HFFc6 (cell line): Measurements from ENCODE around the gene PRAMEF7. TPM values are rescaled to one million over a fixed set of nuclear protein-coding genes. Genes with fewer than 3 reads are reported as not detected.
"Not testable (repeated sequence)": the region's sequence is repeated elsewhere in the genome, so short reads cannot be mapped to it uniquely, and the experiment has no call there.

Source experiments
- DNase-seq: peaks from one replicate; pipeline ENCODE4 v3.0.0-alpha.2; 2018
- H3K27ac Mint-ChIP-seq: 2 replicates; pipeline ENCODE4 v1.8.0; 2020; ENCODE audit warnings: mild to moderate bottlenecking, mixed read lengths
- H3K27me3 Mint-ChIP-seq: 2 replicates; pipeline ENCODE4 v1.8.0; 2021; ENCODE audit warnings: mild to moderate bottlenecking, moderate library complexity, mixed read lengths; ENCODE audit not compliant: insufficient read depth
- H3K36me3 Mint-ChIP-seq: 2 replicates; pipeline ENCODE4 v1.8.0; 2021; ENCODE audit warnings: low read depth, mixed read lengths
- H3K4me1 Mint-ChIP-seq: 2 replicates; pipeline ENCODE4 v1.8.0; 2020; ENCODE audit warnings: low read depth, mixed read lengths
- H3K4me3 Mint-ChIP-seq: 2 replicates; pipeline ENCODE4 v1.8.0; 2020; ENCODE audit warnings: mild to moderate bottlenecking, moderate library complexity, mixed read lengths
- H3K9me3 Mint-ChIP-seq: 2 replicates; pipeline ENCODE4 v1.8.0; 2020; ENCODE audit warnings: mild to moderate bottlenecking, mixed read lengths
- long read RNA-seq: library from polyadenylated mRNA; unstranded; transcript quantifications from one replicate; pipeline ENCODE4 v2.0.0, GENCODE V29; 2019
- total RNA-seq, 6 experiments: library from RNA; stranded (reverse); fragmentation: NEBNext Ultra II Directional; extraction: Animal tissue kit (Norgen Biotek cat#: 25700); gene quantifications; 2 replicates in 1 of 6; 3 replicates in 5 of 6; pipeline ENCODE4 v1.2.3, GENCODE V29; 2021

PRAMEF7 gene
- not detected for total RNA-seq
- long read RNA-seq: 0 reads

DNA sequence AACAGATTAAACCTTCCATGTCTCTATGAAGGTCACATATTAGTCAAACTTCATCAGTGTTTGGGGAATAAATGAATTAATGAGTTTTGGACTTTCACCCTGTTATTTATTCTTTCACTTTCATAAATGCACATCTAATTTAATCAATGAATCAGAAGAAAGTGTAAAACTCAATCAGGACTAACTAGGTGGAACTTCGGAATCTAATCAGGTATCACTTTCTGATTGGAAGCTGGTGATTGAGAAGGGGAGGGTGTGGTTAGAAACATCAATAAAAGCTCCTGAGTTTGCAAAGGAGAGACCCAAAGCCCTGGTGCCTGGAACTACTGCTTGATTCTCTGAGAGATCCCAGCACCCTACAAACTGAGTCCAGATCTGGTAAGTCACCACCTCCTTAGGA is at the start of gene PRAMEF7:
Gene PRAMEF7 (plus strand): TSS at position 301 of the 400 bp plus-strand sequence. CDS start 1,083 bp downstream, outside the sequence.
- H3K36me3 Mint-ChIP-seq, DNase-seq, H3K9me3 Mint-ChIP-seq, H3K4me1 Mint-ChIP-seq, H3K4me3 Mint-ChIP-seq, H3K27me3 Mint-ChIP-seq, H3K27ac Mint-ChIP-seq: not testable (repeated sequence)

DNA sequence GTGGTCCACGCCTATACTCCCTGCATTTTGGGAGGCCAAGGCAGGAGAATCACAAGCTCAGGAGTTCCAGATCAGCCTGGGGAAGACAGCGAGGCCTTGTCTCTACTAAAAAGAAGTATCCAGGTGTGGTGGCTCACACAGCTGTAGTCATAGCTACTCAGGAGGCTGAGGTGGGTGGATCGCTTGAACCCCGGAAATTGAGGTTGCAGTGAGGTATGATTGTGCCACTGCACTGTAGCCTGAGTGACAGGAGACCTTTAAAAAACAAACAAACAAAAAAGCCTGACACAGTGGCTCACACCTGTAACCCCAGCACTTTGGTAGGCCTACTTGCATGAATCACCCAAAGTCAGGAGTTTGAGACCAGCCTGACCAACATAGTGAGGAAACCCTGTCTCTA is 38.0 kb upstream of the PRAMEF7 start:
- H3K4me1 Mint-ChIP-seq, H3K36me3 Mint-ChIP-seq, H3K27ac Mint-ChIP-seq, DNase-seq, H3K9me3 Mint-ChIP-seq, H3K4me3 Mint-ChIP-seq, H3K27me3 Mint-ChIP-seq: not testable (repeated sequence)

DNA sequence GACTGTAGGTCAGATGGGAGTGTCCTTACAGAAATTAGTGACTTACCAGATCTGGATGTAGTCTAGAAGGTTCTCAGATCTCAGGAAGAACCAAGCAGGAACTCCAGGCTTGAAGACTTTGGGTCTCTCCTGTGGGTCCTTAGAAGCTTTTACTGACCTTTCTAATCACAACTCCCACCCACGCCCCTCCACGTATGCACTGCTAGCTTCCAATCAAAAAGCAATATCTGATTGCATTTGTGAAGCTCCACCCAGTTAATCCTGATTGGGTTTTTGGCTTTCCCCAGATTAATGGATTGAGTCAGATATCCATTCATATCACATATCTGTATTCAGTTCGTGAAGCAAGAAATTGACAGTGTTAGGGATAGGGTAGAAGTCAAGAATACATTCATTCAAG is 30.3 kb upstream of the PRAMEF7 start, which contains the start of gene PRAMEF4:
Gene PRAMEF4 (minus strand): TSS at position 101 of the 400 bp plus-strand sequence. CDS start 2,807 bp downstream, outside the sequence.
- H3K9me3 Mint-ChIP-seq, H3K27ac Mint-ChIP-seq, DNase-seq, H3K36me3 Mint-ChIP-seq, H3K27me3 Mint-ChIP-seq, H3K4me1 Mint-ChIP-seq, H3K4me3 Mint-ChIP-seq: not testable (repeated sequence)

DNA sequence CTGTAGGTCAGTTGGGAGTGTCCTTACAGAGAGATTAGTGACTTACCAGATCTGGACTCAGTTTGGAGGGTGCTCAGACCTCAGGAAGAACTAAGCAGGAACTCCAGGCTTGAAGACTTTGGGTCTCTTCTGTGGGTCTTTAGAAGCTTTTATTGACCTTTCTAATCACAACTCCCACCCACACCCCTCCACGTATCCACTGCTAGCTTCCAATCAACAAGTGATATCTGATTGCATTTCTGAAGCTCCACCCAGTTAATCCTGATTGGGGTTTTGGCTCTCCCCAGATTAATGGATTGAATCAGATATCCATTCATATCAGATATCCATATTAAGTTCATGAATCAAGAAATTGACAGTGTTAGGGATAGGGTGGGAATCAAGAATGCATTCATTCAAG is 18.2 kb upstream of the PRAMEF7 start, which contains the start of gene PRAMEF10:
Gene PRAMEF10 (minus strand): TSS at position 101 of the 400 bp plus-strand sequence. CDS start 2,423 bp downstream, outside the sequence.
- H3K4me1 Mint-ChIP-seq, H3K9me3 Mint-ChIP-seq, H3K4me3 Mint-ChIP-seq, H3K27ac Mint-ChIP-seq, H3K36me3 Mint-ChIP-seq, H3K27me3 Mint-ChIP-seq, DNase-seq: not testable (repeated sequence)

DNA sequence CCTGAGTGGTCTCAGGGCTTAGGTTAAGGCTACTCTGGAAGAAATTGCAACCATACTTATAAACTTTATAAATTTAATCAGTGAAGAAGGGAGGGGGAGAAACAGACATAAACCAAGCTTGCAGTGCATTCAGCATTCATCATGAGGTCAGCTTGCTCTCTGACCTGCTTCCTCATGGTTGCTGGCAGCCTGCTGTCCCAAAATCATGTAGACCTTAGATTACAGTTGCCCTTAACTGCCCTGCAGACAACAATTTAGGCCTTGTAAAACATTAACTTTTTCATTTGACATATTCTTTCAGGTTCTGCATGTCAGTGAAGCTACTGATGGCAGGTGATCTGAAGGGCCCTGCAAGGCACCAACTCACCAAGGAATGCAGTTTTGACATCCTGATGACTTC is 17.2 kb upstream of the PRAMEF7 start:
- H3K27ac Mint-ChIP-seq, H3K4me3 Mint-ChIP-seq, H3K9me3 Mint-ChIP-seq, H3K27me3 Mint-ChIP-seq, DNase-seq, H3K36me3 Mint-ChIP-seq, H3K4me1 Mint-ChIP-seq: not testable (repeated sequence)

DNA sequence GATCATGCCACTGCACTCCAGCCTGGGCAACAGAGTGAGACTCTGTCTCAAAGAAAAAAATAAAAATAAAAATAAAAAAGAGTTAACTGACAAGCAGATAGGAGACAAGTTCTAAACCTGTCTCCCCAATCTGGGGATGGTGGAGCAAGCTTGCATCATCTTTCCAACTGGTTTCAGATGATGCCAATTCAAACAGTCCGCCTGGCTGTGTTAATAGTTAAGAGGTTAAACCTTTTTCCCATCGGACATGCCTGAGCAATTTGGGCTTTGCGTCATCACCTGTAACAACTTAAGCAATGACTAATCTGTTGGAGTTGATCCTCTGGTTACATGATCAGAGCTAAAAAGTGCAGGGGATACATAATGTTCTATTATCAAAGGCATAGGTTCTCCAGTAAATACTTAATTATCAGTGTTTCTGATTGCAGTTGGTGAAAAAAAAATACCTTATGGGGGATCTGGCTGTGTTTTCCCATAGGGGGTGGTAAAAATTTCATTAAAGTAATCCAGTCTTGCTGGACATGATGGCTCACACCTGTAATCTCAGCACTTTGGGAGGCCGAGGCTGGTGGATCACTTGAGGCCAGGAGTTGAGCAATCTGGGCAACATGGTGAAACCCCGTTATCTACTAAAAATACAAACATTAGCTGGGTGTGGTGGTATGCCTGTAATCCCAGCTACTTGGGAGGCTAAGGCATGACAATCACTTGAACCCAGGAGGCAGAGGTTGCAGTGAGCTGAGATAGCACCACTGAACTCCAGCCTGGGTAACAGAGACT is 12.4 kb upstream of the PRAMEF7 start:
- DNase-seq: not testable (repeated sequence)

DNA sequence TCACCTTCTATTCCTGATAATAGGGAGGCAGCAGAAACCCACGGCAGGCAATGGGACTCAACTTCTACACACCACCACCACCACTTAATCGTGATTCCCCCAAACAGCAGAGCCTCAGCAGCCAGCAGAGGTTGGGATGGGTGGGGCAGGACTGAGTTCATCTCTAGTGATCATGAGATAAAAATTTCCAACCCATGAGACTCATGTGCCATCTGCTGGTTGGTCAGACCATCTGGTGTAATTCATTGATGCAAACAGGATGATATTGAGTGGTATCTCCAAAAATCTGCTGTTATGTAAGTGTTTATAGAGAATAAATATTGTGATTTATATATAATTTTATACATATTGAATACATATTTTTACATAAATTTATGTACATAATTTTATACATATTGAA is 5.3 kb downstream of the PRAMEF7 start:
- H3K36me3 Mint-ChIP-seq, H3K27ac Mint-ChIP-seq, H3K4me1 Mint-ChIP-seq, H3K4me3 Mint-ChIP-seq, H3K27me3 Mint-ChIP-seq, DNase-seq, H3K9me3 Mint-ChIP-seq: not testable (repeated sequence)

More for the DNA sequence above, 12.4 kb upstream of the PRAMEF7 start:
- H3K4me1 Mint-ChIP-seq, H3K4me3 Mint-ChIP-seq, H3K9me3 Mint-ChIP-seq, H3K36me3 Mint-ChIP-seq, H3K27me3 Mint-ChIP-seq, H3K27ac Mint-ChIP-seq: not testable (repeated sequence)

DNA sequence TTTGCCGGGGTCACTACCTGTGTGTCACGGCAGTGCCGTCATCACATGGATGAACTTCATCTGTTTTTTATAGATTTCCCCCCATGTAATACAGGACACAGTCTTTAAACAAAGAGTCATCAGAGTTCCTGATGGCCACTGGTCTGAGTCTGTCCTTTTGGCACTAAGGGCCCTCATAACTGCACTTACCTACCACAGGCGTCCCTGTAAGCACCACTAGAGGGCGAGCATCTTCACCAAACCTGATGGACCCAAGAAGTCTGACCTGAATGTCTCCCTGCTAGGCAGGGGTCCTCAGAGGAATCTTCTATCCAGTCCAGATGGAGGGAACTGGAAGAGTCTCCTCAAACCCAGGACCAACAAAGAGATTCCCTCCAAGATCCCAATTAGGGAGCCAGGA is 8.0 kb downstream of the PRAMEF7 start:
- H3K4me3 Mint-ChIP-seq, H3K27me3 Mint-ChIP-seq, H3K27ac Mint-ChIP-seq, H3K36me3 Mint-ChIP-seq, H3K9me3 Mint-ChIP-seq, H3K4me1 Mint-ChIP-seq, DNase-seq: not testable (repeated sequence)

DNA sequence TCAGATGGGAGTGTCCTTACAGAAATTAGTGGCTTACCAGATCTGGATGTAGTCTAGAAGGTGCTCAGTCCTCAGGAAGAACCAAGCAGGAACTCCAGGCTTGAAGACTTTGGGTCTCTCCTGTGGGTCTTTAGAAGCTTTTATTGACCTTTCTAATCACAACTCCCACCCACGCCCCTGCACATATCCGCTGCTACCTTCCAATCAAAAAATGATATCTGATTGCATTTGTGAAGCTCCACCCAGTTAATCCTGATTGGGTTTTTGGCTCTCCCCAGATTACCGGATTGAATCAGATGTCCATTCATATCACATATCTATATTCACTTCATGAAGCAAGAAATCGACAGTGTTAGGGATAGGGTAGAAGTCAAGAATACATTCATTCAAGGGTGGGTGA is 31.1 kb downstream of the PRAMEF7 start, which contains the start of gene PRAMEF6:
Gene PRAMEF6 (minus strand): TSS at position 101 of the 400 bp plus-strand sequence. CDS start 5,062 bp downstream, outside the sequence.
- H3K9me3 Mint-ChIP-seq: not testable (repeated sequence)

More for the DNA sequence above, 31.1 kb downstream of the PRAMEF7 start, which contains the start of gene PRAMEF6:
- not testable (repeated sequence) for DNase-seq, H3K36me3 Mint-ChIP-seq, H3K27ac Mint-ChIP-seq, H3K4me3 Mint-ChIP-seq, H3K27me3 Mint-ChIP-seq, H3K4me1 Mint-ChIP-seq

Other genes starting within 250 kb of the PRAMEF7 start
- gene AADACL3, start 200.5 kb upstream of the PRAMEF7 start, total RNA-seq: not detected
- not detected for gene CFAP107, start 170.4 kb upstream of the PRAMEF7 start, total RNA-seq
- gene PRAMEF12, start 142.9 kb upstream of the PRAMEF7 start, total RNA-seq: not detected
- not detected for gene PRAMEF1, start 125.2 kb upstream of the PRAMEF7 start, total RNA-seq
- gene PRAMEF11, start 85.2 kb upstream of the PRAMEF7 start, total RNA-seq: not detected
- gene HNRNPCL1, start 67.9 kb upstream of the PRAMEF7 start, total RNA-seq: not detected
- gene PRAMEF2, start 59.5 kb upstream of the PRAMEF7 start, total RNA-seq: not detected
- not detected for gene PRAMEF4, start 30.4 kb upstream of the PRAMEF7 start, total RNA-seq
- gene PRAMEF10, start 18.3 kb upstream of the PRAMEF7 start, total RNA-seq: not detected
- not detected for gene PRAMEF6, start 31.0 kb downstream of the PRAMEF7 start, total RNA-seq
- gene PRAMEF27, start 140.0 kb downstream of the PRAMEF7 start, total RNA-seq: not detected
- gene HNRNPCL3, start 144.2 kb downstream of the PRAMEF7 start, total RNA-seq: not detected
- not detected for gene PRAMEF25, start 154.2 kb downstream of the PRAMEF7 start, total RNA-seq
- not detected for gene HNRNPCL2, start 200.2 kb downstream of the PRAMEF7 start, total RNA-seq
- gene PRAMEF26, start 239.4 kb downstream of the PRAMEF7 start, total RNA-seq: not detected
- not detected for gene HNRNPCL4, start 249.0 kb downstream of the PRAMEF7 start, total RNA-seq